Mesodermal cell (in vitro differentiated cells): ENCODE results near the gene CHST6.

Experiments
- H3K27ac ChIP-seq: 2 replicates; pipeline ENCODE4 v1.7.0; 2013; ENCODE audit warnings: mild to moderate bottlenecking, low read depth, low read length, moderate library complexity; ENCODE audit not compliant: severe bottlenecking
- H3K36me3 ChIP-seq: 2 replicates; pipeline ENCODE4 v1.7.1; 2013; ENCODE audit warnings: mild to moderate bottlenecking, low read length, moderate library complexity; ENCODE audit not compliant: control insufficient read depth, insufficient read depth
- H3K4me1 ChIP-seq: one replicate; pipeline ENCODE4 v1.7.1; 2013; ENCODE audit warnings: mild to moderate bottlenecking, low read length; ENCODE audit not compliant: insufficient read depth, control insufficient read depth, poor library complexity, severe bottlenecking
- H3K4me3 ChIP-seq: 2 replicates; pipeline ENCODE4 v1.7.0; 2013; ENCODE audit warnings: low read length, control low read depth, mild to moderate bottlenecking; ENCODE audit not compliant: insufficient read depth, poor library complexity, severe bottlenecking; ENCODE audit errors: extremely low read depth
- H3K9me3 ChIP-seq: 2 replicates; pipeline ENCODE4 v1.7.1; 2013; ENCODE audit warnings: mild to moderate bottlenecking, low read length, moderate library complexity; ENCODE audit not compliant: control insufficient read depth
- WGBS, 2 experiments: methylation state at CpG; one replicate each; pipeline ENCODE4 v1.1.5; 2013; ENCODE audit warnings: missing lambda C conversion rate in 2 of 2; ENCODE audit not compliant: insufficient coverage in 2 of 2; 5-methylcytosine and 5-hydroxymethylcytosine counted together

The CHST6 gene

DNA sequence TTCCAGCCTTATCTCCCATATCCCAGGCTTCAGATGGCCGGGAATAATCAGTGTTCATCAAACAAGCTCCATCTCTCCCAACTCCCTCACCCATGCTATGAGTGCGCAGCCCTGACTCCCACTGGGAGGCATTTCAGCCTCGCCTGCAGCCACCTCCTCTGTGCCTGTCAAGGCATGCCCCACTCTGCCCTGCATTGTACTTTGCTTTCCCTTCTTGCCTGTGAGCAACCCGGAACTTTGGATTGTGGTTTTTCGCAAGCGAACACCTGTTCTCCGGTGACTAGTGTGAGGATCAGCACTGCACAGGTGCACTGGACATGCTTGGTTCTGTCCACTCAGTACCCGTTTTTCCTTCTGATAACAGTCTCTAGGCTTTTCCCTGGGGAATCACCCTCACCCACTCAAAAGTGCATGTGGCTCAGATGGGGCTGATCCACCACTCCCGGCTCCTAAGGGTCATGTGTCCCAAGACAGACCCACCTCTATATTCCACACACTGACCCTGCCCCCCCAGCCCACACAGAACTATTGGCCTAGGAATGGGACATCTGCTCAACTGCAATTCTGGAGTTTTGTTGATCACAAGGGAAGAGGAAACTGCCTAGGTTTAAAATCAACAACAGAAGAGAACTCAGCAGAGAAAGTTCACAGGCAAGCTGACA, 9.1 kb downstream of the CHST6 start:
- WGBS, 2 experiments, result 92 to 97% methylated on average over 8 to 9 of the region's 9 CpGs
- Histone ChIP-seq H3K27ac (no peak overlapping the region), H3K36me3 (no peaks in the 10 kb centered on the region), H3K4me3 (no peak overlapping the region), H3K4me1 (no peaks in the 10 kb centered on the region), H3K9me3 (no peaks in the 10 kb centered on the region)

DNA sequence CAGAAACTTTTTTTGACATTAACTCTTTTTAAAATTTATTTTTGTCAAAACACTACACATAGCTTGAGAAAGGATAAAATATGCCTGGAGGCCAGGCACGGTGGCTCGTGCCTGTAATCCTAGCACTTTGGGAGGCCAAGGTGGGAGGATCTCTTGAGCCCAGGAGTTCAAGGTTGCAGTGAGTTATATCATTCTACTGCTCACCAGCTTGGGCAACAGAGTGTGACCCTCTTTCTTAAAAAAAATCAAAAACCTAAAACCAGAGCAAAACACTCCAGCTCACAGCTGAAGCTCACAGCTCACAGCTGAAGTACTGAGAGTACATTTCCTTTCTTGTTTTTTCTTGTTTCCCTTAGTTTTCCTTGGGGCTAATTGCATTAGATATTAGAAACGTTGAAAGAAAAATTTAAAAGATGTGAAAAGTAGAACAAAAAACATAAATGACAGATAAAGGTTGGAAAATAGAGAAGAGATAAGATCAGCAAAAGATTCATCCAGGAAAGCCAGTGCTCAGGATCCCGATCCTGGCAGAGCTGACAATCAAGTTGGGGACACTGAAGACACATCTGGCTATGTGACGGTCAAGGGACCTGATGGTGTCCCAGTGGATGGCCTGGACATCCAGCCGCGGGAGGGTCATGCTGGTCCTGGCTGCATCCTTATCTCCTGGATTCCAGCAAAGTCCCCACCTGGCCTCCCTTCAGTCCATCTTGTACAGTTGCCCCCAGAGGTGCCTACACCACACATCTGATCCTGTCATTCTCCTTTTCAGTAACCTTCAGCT, 9.8 kb downstream of the CHST6 start:
- no peaks in the 10 kb centered on the region for H3K4me1 ChIP-seq
- WGBS, 2 experiments, result 94 to 95% methylated on average over 7 of the region's 7 CpGs
- no peaks in the 10 kb centered on the region for H3K9me3 ChIP-seq
- no peak overlapping the region for H3K27ac ChIP-seq
- H3K4me3 ChIP-seq, result no peak overlapping the region
- no peaks in the 10 kb centered on the region for H3K36me3 ChIP-seq

DNA sequence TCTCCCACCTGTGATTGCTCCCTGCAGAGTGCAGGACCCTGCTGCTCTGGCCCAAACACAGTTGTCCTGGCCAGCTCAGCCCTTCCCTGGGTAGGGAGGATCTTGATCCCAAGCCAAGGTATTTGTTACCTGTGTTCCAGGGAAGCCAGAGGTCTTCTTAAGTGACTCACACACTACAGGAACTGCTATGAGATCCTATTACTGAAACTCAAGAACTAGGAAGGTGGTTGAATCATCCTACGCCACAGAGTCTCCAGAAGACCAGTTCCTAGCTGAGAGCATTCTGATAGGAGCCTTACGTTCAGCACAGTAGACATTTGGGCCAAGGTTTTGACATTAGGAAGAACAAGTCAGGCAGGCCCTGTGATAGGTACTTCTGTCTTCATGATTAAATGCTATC, 12.0 kb downstream of the CHST6 start:
- WGBS, 2 experiments, result 96 to 100% methylated on average over 2 of the region's 2 CpGs
- Histone ChIP-seq H3K4me3 (no peak overlapping the region), H3K4me1 (no peaks in the 10 kb centered on the region), H3K27ac (no peak overlapping the region), H3K9me3 (no peaks in the 10 kb centered on the region), H3K36me3 (no peaks in the 10 kb centered on the region)

DNA sequence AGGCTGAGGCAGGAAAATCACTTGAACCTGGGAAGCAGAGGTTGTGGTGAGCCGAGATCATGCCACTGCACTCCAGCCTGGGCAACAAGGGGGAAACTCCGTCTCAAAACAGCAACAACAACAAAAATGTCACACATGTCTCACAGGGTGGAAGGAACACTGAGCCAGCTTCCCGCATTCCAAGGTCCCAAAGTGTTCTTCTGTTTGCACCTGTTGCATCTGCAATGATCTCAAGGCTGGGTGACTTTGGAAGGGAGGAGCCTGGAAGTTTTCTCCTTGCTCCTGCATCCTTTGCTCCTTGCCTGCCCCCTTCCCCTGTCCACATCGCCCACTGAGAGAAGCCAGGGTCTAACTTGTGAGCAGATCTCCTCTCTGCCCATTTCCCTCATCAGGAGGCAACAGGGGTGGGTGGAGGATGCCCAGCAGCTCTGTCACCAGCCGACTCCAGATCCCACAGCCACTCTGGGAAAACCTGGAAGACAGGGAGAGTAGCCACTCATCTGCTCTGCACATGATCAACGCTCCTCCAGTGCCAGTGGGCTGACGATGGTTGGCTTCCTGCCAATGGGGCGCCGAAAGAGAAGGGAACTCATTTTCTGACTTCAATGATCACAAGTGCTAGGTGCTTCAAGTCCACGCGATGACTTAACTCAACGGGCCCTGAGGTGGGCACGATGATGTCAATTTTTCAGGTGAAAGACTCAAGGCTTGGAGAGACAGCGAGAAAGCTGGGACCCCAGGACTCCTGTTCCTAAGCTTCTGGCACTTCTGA, 12.6 kb downstream of the CHST6 start:
- Histone ChIP-seq H3K9me3 (no peaks in the 10 kb centered on the region), H3K36me3 (no peaks in the 10 kb centered on the region), H3K4me1 (no peaks in the 10 kb centered on the region), H3K4me3 (no peak overlapping the region), H3K27ac (no peak overlapping the region)
- 91 to 96% methylated on average over 11 to 12 of the region's 14 CpGs for WGBS, 2 experiments

DNA sequence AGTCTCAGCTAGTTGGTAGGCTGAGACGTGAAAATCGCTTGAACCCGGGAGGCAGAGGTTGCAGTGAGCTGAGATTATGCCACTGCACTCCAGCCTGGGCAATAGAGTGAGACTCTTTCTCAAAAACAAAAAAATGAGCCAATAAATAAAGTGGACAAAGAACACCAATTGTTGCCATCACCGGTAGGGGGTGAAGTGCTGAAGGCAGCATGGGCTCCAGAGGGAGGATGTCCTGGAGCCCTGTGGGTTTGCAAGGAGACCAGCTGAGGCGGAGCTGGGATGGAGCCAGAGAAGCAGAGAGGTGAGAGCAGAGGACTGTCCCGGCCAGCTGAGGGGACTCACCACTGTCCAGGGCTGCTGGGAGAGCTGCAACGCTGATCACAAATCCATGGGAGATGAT, 13.8 kb downstream of the CHST6 start:
- Histone ChIP-seq H3K4me3 (no peak overlapping the region), H3K4me1 (no peaks in the 10 kb centered on the region), H3K27ac (no peak overlapping the region), H3K36me3 (no peaks in the 10 kb centered on the region), H3K9me3 (no peaks in the 10 kb centered on the region)
- whole genome bisulfite sequencing, 2 experiments, result 96 to 100% methylated on average over 4 of the region's 7 CpGs

DNA sequence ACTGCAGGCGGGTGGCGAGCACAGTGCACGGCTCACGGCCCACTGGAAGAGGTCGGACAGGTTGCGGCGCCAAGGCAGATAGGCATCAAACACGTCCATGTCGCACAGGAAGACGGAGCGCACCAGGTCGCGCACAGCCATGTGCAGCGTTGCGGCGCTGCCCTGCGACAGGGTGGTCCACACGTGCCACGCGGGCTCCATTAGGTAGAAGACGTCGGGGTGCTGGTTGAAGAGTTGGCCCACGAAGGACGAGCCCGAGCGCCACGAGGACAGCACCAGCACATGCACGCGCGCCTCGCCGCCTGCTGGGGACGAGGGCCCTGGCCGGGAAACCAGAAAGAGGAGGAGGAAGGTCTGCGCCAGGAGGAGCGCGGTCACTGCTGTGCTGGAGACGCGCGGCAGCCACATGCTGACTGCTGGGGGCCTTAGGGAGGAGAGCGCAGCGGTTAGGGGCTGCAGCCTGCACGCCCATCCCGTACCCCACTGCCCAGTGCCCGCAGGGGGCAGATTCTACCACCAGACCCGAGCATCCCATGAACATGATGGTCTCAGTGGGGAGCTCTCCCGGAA, 15.7 kb downstream of the CHST6 start:
- Histone ChIP-seq H3K27ac (no peak overlapping the region), H3K36me3 (no peaks in the 10 kb centered on the region), H3K4me3 (no peak overlapping the region), H3K4me1 (no peaks in the 10 kb centered on the region), H3K9me3 (no peaks in the 10 kb centered on the region)
- 95 to 97% methylated on average over 44 to 47 of the region's 47 CpGs for WGBS, 2 experiments

DNA sequence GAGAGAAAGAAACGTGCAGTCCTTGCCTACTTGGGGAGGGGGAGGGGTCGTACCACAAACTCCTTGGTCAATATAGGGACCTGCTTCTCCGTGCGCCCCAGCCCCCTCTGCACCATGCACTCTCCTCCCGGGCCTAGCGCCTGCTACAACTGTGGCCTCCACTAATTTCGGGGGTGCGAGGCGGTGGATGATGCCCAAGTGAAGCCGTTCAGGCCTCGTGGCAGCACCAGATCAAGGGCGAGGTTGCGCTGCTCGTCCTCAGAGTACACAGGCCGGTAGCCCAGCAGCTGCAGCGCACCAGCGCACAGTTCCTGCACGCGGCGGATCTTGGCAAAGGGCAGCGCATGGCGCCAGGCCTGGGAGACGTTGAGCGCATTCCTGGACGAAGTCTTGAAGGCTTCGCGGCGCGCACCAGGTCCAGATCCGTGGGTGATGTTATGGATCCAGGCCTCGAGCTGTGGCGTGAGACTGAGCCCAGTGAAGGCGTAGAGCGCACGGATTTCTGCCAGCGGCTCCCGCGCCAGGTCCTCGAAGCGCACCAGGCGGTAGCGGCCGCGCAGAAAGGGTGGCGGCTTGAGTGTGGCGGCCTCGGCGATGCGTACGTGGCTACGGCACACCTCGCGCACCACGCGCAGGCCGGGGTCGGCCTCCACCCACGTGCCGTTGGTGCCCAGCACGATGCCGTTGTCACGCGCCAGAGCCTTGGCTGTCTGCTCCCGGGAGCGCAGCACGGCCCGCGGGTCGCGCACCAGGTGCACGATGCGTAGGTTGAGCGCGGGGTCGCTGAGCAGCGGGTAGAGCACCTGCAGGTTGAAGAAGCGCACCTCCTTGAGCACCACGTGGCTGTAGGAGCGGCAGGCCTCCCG, 16.5 kb downstream of the CHST6 start:
- WGBS, 2 experiments, result 96% methylated on average over 63 to 74 of the region's 80 CpGs
- no peak overlapping the region for H3K27ac ChIP-seq
- no peak overlapping the region for H3K4me3 ChIP-seq
- H3K36me3 ChIP-seq, result no peaks in the 10 kb centered on the region
- H3K9me3 ChIP-seq, result no peaks in the 10 kb centered on the region
- no peaks in the 10 kb centered on the region for H3K4me1 ChIP-seq

DNA sequence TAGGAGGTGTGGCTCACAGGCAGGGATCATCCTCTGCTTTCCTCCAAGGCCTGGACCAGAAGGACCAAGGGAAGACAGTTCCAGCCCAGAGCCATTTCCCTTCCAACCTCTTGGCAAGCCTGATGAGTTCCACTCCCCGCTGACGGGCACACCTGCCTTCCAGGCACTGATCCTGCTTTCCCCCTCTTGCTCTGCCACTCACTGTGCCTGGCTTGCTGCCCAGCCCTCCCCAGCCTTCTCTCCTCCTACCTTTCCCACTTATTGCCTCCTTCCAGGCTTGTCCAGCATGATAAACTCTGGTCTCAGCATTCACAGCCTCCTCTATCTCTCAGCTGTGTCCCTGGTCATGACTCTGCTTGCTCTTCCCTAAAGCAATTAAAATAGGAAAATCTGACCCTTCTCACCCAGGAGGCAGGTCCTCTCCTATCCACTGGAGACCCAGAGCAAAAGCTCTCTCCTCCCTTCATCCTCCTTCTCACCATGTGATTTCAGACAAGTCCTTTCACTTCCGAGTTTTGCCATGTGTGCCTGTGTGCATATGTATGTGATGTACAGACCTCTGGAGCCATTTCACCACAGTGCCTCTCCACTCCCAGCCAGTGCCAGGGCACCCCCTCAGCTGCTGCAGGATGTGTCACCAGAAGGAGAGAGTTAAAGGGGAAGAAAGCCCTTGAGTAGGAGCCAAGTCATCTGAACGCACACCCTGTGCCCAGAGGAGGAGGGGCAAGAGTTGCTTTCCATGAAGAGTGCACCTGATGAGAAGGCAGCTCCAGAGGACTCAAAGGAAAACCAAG, 17.4 kb downstream of the CHST6 start:
- no peaks in the 10 kb centered on the region for H3K4me1 ChIP-seq
- H3K27ac ChIP-seq, result no peak overlapping the region

DNA sequence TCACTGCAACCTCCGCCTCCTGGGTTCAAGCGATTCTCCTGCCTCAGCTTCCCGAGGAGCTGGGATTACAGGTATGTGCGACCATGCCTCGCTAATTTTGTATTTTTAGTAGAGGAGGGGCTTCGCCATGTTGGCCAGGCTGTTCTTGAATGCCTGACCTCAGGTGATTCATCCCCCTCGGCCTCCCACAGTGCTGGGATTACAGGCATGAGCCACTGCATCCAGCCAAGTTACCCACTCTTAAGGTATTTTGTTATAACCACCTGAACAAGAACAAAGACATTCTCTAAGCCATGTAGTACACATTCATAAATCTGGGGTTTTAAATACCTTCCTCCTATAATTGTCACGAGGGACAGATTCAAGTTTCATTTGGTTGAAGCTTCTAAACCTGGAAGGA, 18.4 kb downstream of the CHST6 start:
- Histone ChIP-seq H3K27ac (no peak overlapping the region), H3K4me3 (no peak overlapping the region), H3K9me3 (no peaks in the 10 kb centered on the region), H3K4me1 (no peaks in the 10 kb centered on the region), H3K36me3 (no peaks in the 10 kb centered on the region)
- 91 to 93% methylated on average over 5 to 8 of the region's 8 CpGs for WGBS, 2 experiments

More for the DNA sequence above, 17.4 kb downstream of the CHST6 start:
- no peaks in the 10 kb centered on the region for H3K9me3 ChIP-seq
- no peak overlapping the region for H3K4me3 ChIP-seq
- no peaks in the 10 kb centered on the region for H3K36me3 ChIP-seq
- 96 to 98% methylated on average over 3 of the region's 4 CpGs for WGBS, 2 experiments
